CD14-positive monocyte (primary cell): ENCODE measurements around the gene PCDHA9. TPM values are rescaled to one million over a fixed set of nuclear protein-coding genes. Genes with fewer than 3 reads are reported as not detected.

Source experiments
- DNase-seq, 3 donors: peaks; one replicate each; pipeline ENCODE4 v3.0.0-alpha.2; 2011 to 2022
- H2AFZ ChIP-seq: 2 replicates; pipeline ENCODE4 v1.6.0; 2012; ENCODE audit warnings: mild to moderate bottlenecking, low read depth, low read length, inconsistent platforms; ENCODE audit not compliant: insufficient read depth, poor library complexity, severe bottlenecking
- H3K27ac ChIP-seq, 2 donors: 1 replicate in 1 of 2; 2 replicates in 1 of 2; pipeline ENCODE4 v1.5.1; 2012 to 2013; ENCODE audit warnings: low read length in 2 of 2, control low read depth in 1 of 2, inconsistent platforms in 1 of 2, low read depth in 1 of 2, mild to moderate bottlenecking in 1 of 2
- H3K27me3 ChIP-seq, 2 donors: one replicate each; pipeline versions ENCODE4 v1.6.0 to v1.6.1; 2011 to 2013; ENCODE audit warnings: low read length in 2 of 2; ENCODE audit not compliant: control insufficient read depth in 2 of 2, insufficient read depth in 2 of 2
- H3K36me3 ChIP-seq, 2 donors: replicated peaks in 1 of 2; 1 replicate in 1 of 2; 2 replicates in 1 of 2; pipeline versions ENCODE4 v1.5.1 to v1.6.1; 2012 to 2013; ENCODE audit warnings: low read length in 2 of 2, control low read depth in 1 of 2, inconsistent platforms in 1 of 2, mild to moderate bottlenecking in 1 of 2; ENCODE audit not compliant: insufficient read depth in 2 of 2, control insufficient read depth in 1 of 2
- H3K4me1 ChIP-seq, 2 donors: 1 replicate in 1 of 2; 2 replicates in 1 of 2; pipeline versions ENCODE4 v1.5.1 to v1.6.1; 2012 to 2013; ENCODE audit warnings: low read length in 2 of 2, control low read depth in 1 of 2, inconsistent platforms in 1 of 2, mild to moderate bottlenecking in 1 of 2, moderate library complexity in 1 of 2; ENCODE audit not compliant: insufficient read depth in 2 of 2, control insufficient read depth in 1 of 2
- H3K4me2 ChIP-seq: replicated peaks from 2 replicates; pipeline ENCODE3; 2012; ENCODE audit warnings: low read length, moderate library complexity, mild to moderate bottlenecking; ENCODE audit not compliant: poor library complexity, severe bottlenecking; ENCODE audit errors: extremely low read depth
- H3K4me3 ChIP-seq, 3 experiments: fragments of 200-600 bp in 1 of 3; sonication (generic) in 1 of 3; replicated peaks in 1 of 3; 1 replicate in 2 of 3; 2 replicates in 1 of 3; pipeline ENCODE4 v1.5.1; 2011 to 2013; ENCODE audit warnings: low read length in 3 of 3, mild to moderate bottlenecking in 3 of 3, control low read depth in 2 of 3, low read depth in 2 of 3, inconsistent platforms in 1 of 3, moderate library complexity in 1 of 3
- H3K79me2 ChIP-seq: 2 replicates; pipeline ENCODE4 v1.6.0; 2012; ENCODE audit warnings: mild to moderate bottlenecking, control low read depth, inconsistent platforms, low read length, moderate library complexity; ENCODE audit not compliant: insufficient read depth
- H3K9ac ChIP-seq: 2 replicates; pipeline ENCODE4 v1.6.0; 2017; ENCODE audit warnings: low read length, mild to moderate bottlenecking; ENCODE audit not compliant: insufficient read depth, poor library complexity, severe bottlenecking
- H3K9me3 ChIP-seq, 2 donors: replicated peaks in 1 of 2; 1 replicate in 1 of 2; 2 replicates in 1 of 2; pipeline versions ENCODE4 v1.5.1 to v1.6.1; 2012 to 2013; ENCODE audit warnings: low read length in 2 of 2, control low read depth in 1 of 2; ENCODE audit not compliant: control insufficient read depth in 1 of 2, insufficient read depth in 1 of 2
- H4K20me1 ChIP-seq: 2 replicates; pipeline ENCODE4 v1.6.0; 2012; ENCODE audit warnings: mild to moderate bottlenecking, low read length, control low read depth, moderate library complexity; ENCODE audit not compliant: insufficient read depth
- H3K27ac Mint-ChIP-seq, 7 donors: one replicate each; pipeline ENCODE4 v1.8.0; 2020; ENCODE audit warnings: mild to moderate bottlenecking in 7 of 7, mixed read lengths in 7 of 7, moderate library complexity in 6 of 7, inconsistent platforms in 2 of 7
- H3K27me3 Mint-ChIP-seq, 3 donors: one replicate each; pipeline ENCODE4 v1.8.0; 2021 to 2022; ENCODE audit warnings: low read depth in 3 of 3, mild to moderate bottlenecking in 3 of 3, mixed read lengths in 3 of 3, moderate library complexity in 3 of 3, inconsistent platforms in 1 of 3
- H3K36me3 Mint-ChIP-seq, 2 donors: one replicate each; pipeline ENCODE4 v1.8.0; 2020; ENCODE audit warnings: mixed read lengths in 2 of 2, inconsistent platforms in 1 of 2, mild to moderate bottlenecking in 1 of 2
- H3K4me1 Mint-ChIP-seq: one replicate; pipeline ENCODE4 v1.8.0; 2020; ENCODE audit warnings: mild to moderate bottlenecking, mixed read lengths
- H3K4me3 Mint-ChIP-seq, 2 donors: one replicate each; pipeline ENCODE4 v1.8.0; 2020; ENCODE audit warnings: mild to moderate bottlenecking in 2 of 2, mixed read lengths in 2 of 2, moderate library complexity in 1 of 2
- H3K9me3 Mint-ChIP-seq, 7 donors: one replicate each; pipeline ENCODE4 v1.8.0; 2020 to 2022; ENCODE audit warnings: mixed read lengths in 7 of 7, mild to moderate bottlenecking in 6 of 7, moderate library complexity in 6 of 7, inconsistent platforms in 2 of 7
- WGBS: methylation state at CpG from one replicate; pipeline ENCODE4 v1.1.5; 2013; ENCODE audit warnings: missing lambda C conversion rate; ENCODE audit not compliant: insufficient coverage; 5-methylcytosine and 5-hydroxymethylcytosine counted together
- intact Hi-C, 2 donors: fragments of 100-400 bp; cut with micrococcal nuclease; formaldehyde crosslinking; loops; one replicate each; pipeline versions ENCODE4 v1.15.0 to v1.15.1; 2023
- polyA plus RNA-seq, 3 donors: library from polyadenylated mRNA; depleted of rRNA in 1 of 3; unstranded in 2 of 3; stranded (reverse) in 1 of 3; fragments of 300-500 nt in 2 of 3; fragments of >200 nt in 1 of 3; fragmentation: Illumina TruSeq in 2 of 3; gene quantifications; 1 replicate in 2 of 3; 2 replicates in 1 of 3; pipeline ENCODE4 v1.2.3, GENCODE V29; 2012 to 2021
- TF ChIP-seq, protein P1 (sequence below): fragments of 200-600 bp; IDR thresholded peaks from one replicate; pipeline ENCODE4 v1.8.0; 2022; ENCODE audit warnings: antibody characterized with exemption, mild to moderate bottlenecking

PCDHA9 gene
- polyA plus RNA-seq, 3 donors: not detected

- no peak within 1 kb of the TSS for H2AFZ ChIP-seq
- peaks cover 37 to 45% of the 10 kb centered on the region in 2 donors for H3K9me3 ChIP-seq
- Mint-ChIP-seq H3K4me3 (peak within 1 kb of the TSS in 1 of 2 donors; percentile 32), H3K4me1 (no peaks in the 10 kb centered on the region), H3K27me3 (peaks cover 5 to 12% (median 10%) of the 10 kb centered on the region in 3 donors), H3K9me3 (peaks cover 18 to 51% (median 41%) of the 10 kb centered on the region in 7 donors), H3K36me3 (no peaks in the 10 kb centered on the region), H3K27ac (no peak within 1 kb of the TSS)
- H3K36me3 ChIP-seq: no peaks in the 10 kb centered on the region
- H3K79me2 ChIP-seq: no peaks in the 10 kb centered on the region
- H3K9ac ChIP-seq: no peak within 1 kb of the TSS
- H3K4me1 ChIP-seq: no peaks in the 10 kb centered on the region
- 23% methylated on average over 17 of the region's 44 CpGs for whole genome bisulfite sequencing
- no peaks in the 10 kb centered on the region for H4K20me1 ChIP-seq
- H3K27ac ChIP-seq: no peak within 1 kb of the TSS
- intact Hi-C loops: no loop called here
- no peak for DNase-seq
- no peak within 1 kb of the TSS for H3K4me3 ChIP-seq
- H3K4me2 ChIP-seq: no peak within 1 kb of the TSS
- peaks cover 0 to 13% of the 10 kb centered on the region in 2 donors for H3K27me3 ChIP-seq
- TF ChIP-seq, protein P1, sequence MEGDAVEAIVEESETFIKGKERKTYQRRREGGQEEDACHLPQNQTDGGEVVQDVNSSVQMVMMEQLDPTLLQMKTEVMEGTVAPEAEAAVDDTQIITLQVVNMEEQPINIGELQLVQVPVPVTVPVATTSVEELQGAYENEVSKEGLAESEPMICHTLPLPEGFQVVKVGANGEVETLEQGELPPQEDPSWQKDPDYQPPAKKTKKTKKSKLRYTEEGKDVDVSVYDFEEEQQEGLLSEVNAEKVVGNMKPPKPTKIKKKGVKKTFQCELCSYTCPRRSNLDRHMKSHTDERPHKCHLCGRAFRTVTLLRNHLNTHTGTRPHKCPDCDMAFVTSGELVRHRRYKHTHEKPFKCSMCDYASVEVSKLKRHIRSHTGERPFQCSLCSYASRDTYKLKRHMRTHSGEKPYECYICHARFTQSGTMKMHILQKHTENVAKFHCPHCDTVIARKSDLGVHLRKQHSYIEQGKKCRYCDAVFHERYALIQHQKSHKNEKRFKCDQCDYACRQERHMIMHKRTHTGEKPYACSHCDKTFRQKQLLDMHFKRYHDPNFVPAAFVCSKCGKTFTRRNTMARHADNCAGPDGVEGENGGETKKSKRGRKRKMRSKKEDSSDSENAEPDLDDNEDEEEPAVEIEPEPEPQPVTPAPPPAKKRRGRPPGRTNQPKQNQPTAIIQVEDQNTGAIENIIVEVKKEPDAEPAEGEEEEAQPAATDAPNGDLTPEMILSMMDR: no peak
Observed at GRCh38 chr5:140855772-140856674, 7.8 kb downstream of the PCDHA9 start, which contains the start of gene PCDHA10. PCDHA10 (plus strand) TSS chr5:140855897; CDS start chr5:140856049, 152 bp downstream.

- intact Hi-C loops: no loop called here
- no peak overlapping the region for H3K4me3 Mint-ChIP-seq
- H3K4me1 ChIP-seq: no peaks in the 10 kb centered on the region
- H2AFZ ChIP-seq: no peak overlapping the region
- no peaks in the 10 kb centered on the region for H3K4me1 Mint-ChIP-seq
- TF ChIP-seq, protein P1: no peak
- no peaks in the 10 kb centered on the region for H4K20me1 ChIP-seq
- no peaks in the 10 kb centered on the region for H3K79me2 ChIP-seq
- H3K9me3 ChIP-seq: peaks cover 49 to 58% of the 10 kb centered on the region in 2 donors
- H3K4me2 ChIP-seq: no peak overlapping the region
- no peak overlapping the region for H3K27ac ChIP-seq
- H3K4me3 ChIP-seq: no peak overlapping the region
- WGBS: 55% methylated on average over 84 of the region's 94 CpGs
- H3K9me3 Mint-ChIP-seq: peaks cover 28 to 61% (median 52%) of the 10 kb centered on the region in 7 donors
- no peak overlapping the region for H3K9ac ChIP-seq
- DNase-seq: no peak
- no peaks in the 10 kb centered on the region for H3K36me3 ChIP-seq
- no peaks in the 10 kb centered on the region for H3K36me3 Mint-ChIP-seq
- H3K27me3 ChIP-seq: peaks cover 0 to 13% of the 10 kb centered on the region in 2 donors
- peaks cover 5 to 12% (median 10%) of the 10 kb centered on the region in 3 donors for H3K27me3 Mint-ChIP-seq
- peak overlapping the region in 1 of 7 donors; percentile 28 for H3K27ac Mint-ChIP-seq
Observed at GRCh38 chr5:140857177-140857986, 9.2 kb downstream of the PCDHA9 start.
